ENCODE results near the gene CD69.

GRCh38 chr12:9718968-9719367, 41.7 kb downstream of the CD69 start:
- no peak for TF ChIP-seq CTCF (IDR thresholded peaks at IDR 0.05; ENCODE audit: low read depth, low read length)
- no peak for TF ChIP-seq EZH2phosphoT487 (IDR thresholded peaks at IDR 0.05; ENCODE audit: low read depth)

All from OCI-LY3 (cell line).